ENCODE results near the gene PLPP4. TPM values are rescaled to one million over a fixed set of nuclear protein-coding genes. Genes with fewer than 3 reads are reported as not detected.

Gene PLPP4
- total and polyA plus RNA-seq, 2 donors (not counting 1 experiment from before 2014, with no cell fraction given), result 0.22 to 1.2 TPM

- Histone ChIP-seq H3K27me3 (ENCODE audit: control insufficient read depth, insufficient read depth, low read length) (no peaks in the 10 kb centered on the region), H3K9me3 (ENCODE audit: control insufficient read depth, insufficient read depth, low read depth, low read length) (no peaks in the 10 kb centered on the region), H3K4me2 (ENCODE audit: extremely low read depth, insufficient read depth, low read length) (no peak overlapping the region), H3K36me3 (ENCODE audit: control insufficient read depth, insufficient read depth, low read length) (no peaks in the 10 kb centered on the region), H4K20me1 (ENCODE audit: control insufficient read depth, extremely low read depth, insufficient read depth, low read length) (no peaks in the 10 kb centered on the region), H3K79me2 (ENCODE audit: control insufficient read depth, insufficient read depth, low read length) (no peaks in the 10 kb centered on the region), H3K4me1 (ENCODE audit: control insufficient read depth, extremely low read depth, insufficient read depth, low read length) (no peaks in the 10 kb centered on the region), H2AFZ (ENCODE audit: low read length) (no peak overlapping the region), H3K27ac (ENCODE audit: insufficient read depth, low read length) (no peak overlapping the region), H3K4me3 (replicated peaks in 1 of 4; ENCODE audit: control extremely low read depth in 1 of 4, insufficient read depth in 1 of 4, low read depth in 3 of 4, low read length in 4 of 4) (no peak overlapping the region), H3K9ac (ENCODE audit: insufficient read depth, low read length) (no peak overlapping the region)
- no peak for DNase-seq (ENCODE audit: low read depth in 2 of 2)
- no peak for TF ChIP-seq EZH2 (IDR thresholded peaks at IDR 0.05; ENCODE audit: low read length, missing control alignments)
- TF ChIP-seq, protein P1, sequence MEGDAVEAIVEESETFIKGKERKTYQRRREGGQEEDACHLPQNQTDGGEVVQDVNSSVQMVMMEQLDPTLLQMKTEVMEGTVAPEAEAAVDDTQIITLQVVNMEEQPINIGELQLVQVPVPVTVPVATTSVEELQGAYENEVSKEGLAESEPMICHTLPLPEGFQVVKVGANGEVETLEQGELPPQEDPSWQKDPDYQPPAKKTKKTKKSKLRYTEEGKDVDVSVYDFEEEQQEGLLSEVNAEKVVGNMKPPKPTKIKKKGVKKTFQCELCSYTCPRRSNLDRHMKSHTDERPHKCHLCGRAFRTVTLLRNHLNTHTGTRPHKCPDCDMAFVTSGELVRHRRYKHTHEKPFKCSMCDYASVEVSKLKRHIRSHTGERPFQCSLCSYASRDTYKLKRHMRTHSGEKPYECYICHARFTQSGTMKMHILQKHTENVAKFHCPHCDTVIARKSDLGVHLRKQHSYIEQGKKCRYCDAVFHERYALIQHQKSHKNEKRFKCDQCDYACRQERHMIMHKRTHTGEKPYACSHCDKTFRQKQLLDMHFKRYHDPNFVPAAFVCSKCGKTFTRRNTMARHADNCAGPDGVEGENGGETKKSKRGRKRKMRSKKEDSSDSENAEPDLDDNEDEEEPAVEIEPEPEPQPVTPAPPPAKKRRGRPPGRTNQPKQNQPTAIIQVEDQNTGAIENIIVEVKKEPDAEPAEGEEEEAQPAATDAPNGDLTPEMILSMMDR (conservative IDR thresholded peaks at IDR 0.05 in 1 of 2, IDR thresholded peaks at IDR 0.05 in 1 of 2; ENCODE audit: low read depth in 1 of 2, low read length in 2 of 2), result no peak
Observed at GRCh38 chr10:120587061-120587460, 130.0 kb downstream of the PLPP4 start.

DNA sequence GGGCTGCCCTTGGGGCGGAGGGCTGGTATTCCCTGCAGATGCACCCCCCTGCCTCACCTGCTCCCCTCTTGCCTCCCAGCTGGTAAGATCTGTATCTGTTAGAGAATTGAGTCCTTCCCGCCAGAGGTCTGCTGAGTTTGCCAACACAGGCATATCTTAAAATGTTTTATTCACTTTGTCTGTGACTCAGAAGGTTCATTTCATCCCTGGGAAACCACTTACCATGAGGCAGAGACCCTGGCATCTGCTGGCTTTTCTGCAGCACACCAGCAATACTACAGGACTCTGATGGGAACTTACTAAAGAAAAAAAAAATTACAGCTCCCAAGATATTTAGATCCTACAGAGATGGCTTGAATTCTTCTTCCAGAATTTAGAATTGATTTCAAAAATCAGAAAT lies 131.3 kb downstream of the PLPP4 start:
- Histone ChIP-seq H4K20me1 (ENCODE audit: control insufficient read depth, extremely low read depth, insufficient read depth, low read length) (no peaks in the 10 kb centered on the region), H3K27me3 (ENCODE audit: control insufficient read depth, insufficient read depth, low read length) (no peaks in the 10 kb centered on the region), H3K27ac (ENCODE audit: insufficient read depth, low read length) (no peak overlapping the region), H2AFZ (ENCODE audit: low read length) (no peak overlapping the region), H3K4me3 (replicated peaks in 1 of 4; ENCODE audit: control extremely low read depth in 1 of 4, insufficient read depth in 1 of 4, low read depth in 3 of 4, low read length in 4 of 4) (no peak overlapping the region), H3K9me3 (ENCODE audit: control insufficient read depth, insufficient read depth, low read depth, low read length) (no peaks in the 10 kb centered on the region), H3K4me1 (ENCODE audit: control insufficient read depth, extremely low read depth, insufficient read depth, low read length) (no peaks in the 10 kb centered on the region), H3K4me2 (ENCODE audit: extremely low read depth, insufficient read depth, low read length) (no peak overlapping the region), H3K9ac (ENCODE audit: insufficient read depth, low read length) (no peak overlapping the region), H3K36me3 (ENCODE audit: control insufficient read depth, insufficient read depth, low read length) (no peaks in the 10 kb centered on the region), H3K79me2 (ENCODE audit: control insufficient read depth, insufficient read depth, low read length) (no peaks in the 10 kb centered on the region)
- peak in 1 of 2 donors; percentile 50 for DNase-seq (ENCODE audit: low read depth in 2 of 2)
- TF ChIP-seq EZH2 (IDR thresholded peaks at IDR 0.05; ENCODE audit: low read length, missing control alignments), result no peak
- TF ChIP-seq, protein P1 (conservative IDR thresholded peaks at IDR 0.05 in 1 of 2, IDR thresholded peaks at IDR 0.05 in 1 of 2; ENCODE audit: low read depth in 1 of 2, low read length in 2 of 2), result no peak

DNA sequence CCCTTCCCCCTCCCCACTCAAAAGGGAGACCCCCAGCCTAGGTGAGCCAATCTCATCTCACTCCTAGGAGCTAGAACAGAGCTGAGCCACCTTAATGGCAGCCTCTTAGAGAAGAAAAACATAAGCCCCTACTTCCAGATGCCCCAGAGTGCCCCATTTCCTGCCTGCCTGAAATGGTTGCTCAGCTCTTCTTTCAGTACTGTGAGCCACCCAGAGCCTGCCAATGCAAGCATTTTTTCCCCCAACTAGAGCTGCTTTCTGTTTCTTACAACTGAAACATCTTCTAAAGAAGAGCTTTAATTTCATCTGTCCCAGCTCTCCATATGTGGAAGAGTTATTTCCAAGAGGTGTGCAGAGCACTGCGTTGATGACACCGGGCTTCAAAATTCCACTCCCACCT lies 136.7 kb downstream of the PLPP4 start:
- no peaks in the 10 kb centered on the region for H3K79me2 ChIP-seq (ENCODE audit: control insufficient read depth, insufficient read depth, low read length)
- H3K27ac ChIP-seq (ENCODE audit: insufficient read depth, low read length), result no peak overlapping the region
- no peaks in the 10 kb centered on the region for H3K27me3 ChIP-seq (ENCODE audit: control insufficient read depth, insufficient read depth, low read length)
- H3K36me3 ChIP-seq (ENCODE audit: control insufficient read depth, insufficient read depth, low read length), result no peaks in the 10 kb centered on the region
- no peak overlapping the region for H3K9ac ChIP-seq (ENCODE audit: insufficient read depth, low read length)
- H3K4me3 ChIP-seq (replicated peaks in 1 of 4; ENCODE audit: control extremely low read depth in 1 of 4, insufficient read depth in 1 of 4, low read depth in 3 of 4, low read length in 4 of 4), result no peak overlapping the region
- H3K9me3 ChIP-seq (ENCODE audit: control insufficient read depth, insufficient read depth, low read depth, low read length), result no peaks in the 10 kb centered on the region
- no peak overlapping the region for H3K4me2 ChIP-seq (ENCODE audit: extremely low read depth, insufficient read depth, low read length)
- no peak for TF ChIP-seq EZH2 (IDR thresholded peaks at IDR 0.05; ENCODE audit: low read length, missing control alignments)
- H3K4me1 ChIP-seq (ENCODE audit: control insufficient read depth, extremely low read depth, insufficient read depth, low read length), result no peaks in the 10 kb centered on the region
- H4K20me1 ChIP-seq (ENCODE audit: control insufficient read depth, extremely low read depth, insufficient read depth, low read length), result no peaks in the 10 kb centered on the region
- no peak for DNase-seq (ENCODE audit: low read depth in 2 of 2)
- H2AFZ ChIP-seq (ENCODE audit: low read length), result no peak overlapping the region

All from fibroblast of lung (primary cell).